Gastroesophageal sphincter (tissue), 3 donors: ENCODE data around the gene ZNF335.

Experiments used
- POLR2A ChIP-seq, 2 donors: fragments of 450-650 bp; IDR thresholded peaks; one replicate each; pipeline ENCODE4 v1.6.1; 2017; ENCODE audit warnings: antibody characterized with exemption in 2 of 2, mild to moderate bottlenecking in 2 of 2, moderate library complexity in 1 of 2
- TF ChIP-seq, protein P1 (sequence below), 4 experiments: fragments of 200-600 bp in 2 of 4; fragments of 450-650 bp in 2 of 4; sonication (generic) in 1 of 4; IDR thresholded peaks; one replicate each; pipeline ENCODE4 v1.5.1; 2017 to 2019; ENCODE audit warnings: antibody characterized with exemption in 4 of 4, mild to moderate bottlenecking in 2 of 4, moderate library complexity in 2 of 4

DNA sequence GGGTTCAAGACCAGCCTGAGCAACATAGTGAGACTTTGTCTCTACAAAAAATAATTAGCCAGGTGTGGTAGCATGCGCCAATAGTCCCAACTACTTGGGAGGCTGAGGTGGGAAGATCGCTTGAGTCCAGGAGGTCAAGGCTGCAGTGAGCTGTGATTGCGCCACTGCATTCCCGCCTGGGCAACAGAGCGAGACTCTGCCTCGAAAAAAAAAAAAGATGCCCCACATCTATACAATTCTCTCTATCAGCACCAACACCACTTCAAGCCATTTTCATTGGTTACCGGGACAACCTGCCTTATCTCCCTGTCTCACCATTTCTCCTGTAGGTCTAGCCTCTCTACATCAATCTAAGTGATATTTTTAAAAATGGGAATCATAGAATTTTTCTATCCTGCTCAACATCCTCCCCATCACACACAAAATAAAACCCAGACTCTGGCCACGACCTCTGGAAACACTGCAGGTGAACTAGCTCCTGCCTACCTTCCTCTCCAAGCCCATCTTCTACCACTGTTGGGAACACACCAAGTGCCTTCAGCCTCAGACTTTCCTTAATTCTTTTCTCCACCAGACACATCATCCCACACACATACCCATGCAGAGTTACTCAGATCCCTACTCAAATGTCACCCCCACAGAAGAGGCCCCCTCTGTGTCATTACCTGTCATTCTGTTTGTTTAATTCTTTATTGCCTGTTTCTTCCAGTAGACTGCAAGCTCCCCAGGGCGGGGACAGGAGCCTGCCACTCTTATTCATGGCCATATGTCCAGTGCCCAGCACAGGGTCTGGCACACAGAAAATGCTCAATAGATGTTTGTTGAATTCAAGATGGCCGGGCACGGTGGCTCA is 50.4 kb downstream of the ZNF335 start:
- no peak for TF ChIP-seq POLR2A (IDR thresholded peaks at IDR 0.05)
- TF ChIP-seq, protein P1, sequence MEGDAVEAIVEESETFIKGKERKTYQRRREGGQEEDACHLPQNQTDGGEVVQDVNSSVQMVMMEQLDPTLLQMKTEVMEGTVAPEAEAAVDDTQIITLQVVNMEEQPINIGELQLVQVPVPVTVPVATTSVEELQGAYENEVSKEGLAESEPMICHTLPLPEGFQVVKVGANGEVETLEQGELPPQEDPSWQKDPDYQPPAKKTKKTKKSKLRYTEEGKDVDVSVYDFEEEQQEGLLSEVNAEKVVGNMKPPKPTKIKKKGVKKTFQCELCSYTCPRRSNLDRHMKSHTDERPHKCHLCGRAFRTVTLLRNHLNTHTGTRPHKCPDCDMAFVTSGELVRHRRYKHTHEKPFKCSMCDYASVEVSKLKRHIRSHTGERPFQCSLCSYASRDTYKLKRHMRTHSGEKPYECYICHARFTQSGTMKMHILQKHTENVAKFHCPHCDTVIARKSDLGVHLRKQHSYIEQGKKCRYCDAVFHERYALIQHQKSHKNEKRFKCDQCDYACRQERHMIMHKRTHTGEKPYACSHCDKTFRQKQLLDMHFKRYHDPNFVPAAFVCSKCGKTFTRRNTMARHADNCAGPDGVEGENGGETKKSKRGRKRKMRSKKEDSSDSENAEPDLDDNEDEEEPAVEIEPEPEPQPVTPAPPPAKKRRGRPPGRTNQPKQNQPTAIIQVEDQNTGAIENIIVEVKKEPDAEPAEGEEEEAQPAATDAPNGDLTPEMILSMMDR (IDR thresholded peaks at IDR 0.05), result no peak
